ENCODE results near the gene SEC16B.

Gene SEC16B

GRCh38 chr1:177969825-177970371, at the start of gene SEC16B:
SEC16B (minus strand) TSS chr1:177970058; CDS start chr1:177967981, 2,077 bp downstream.
- DNase-seq (ENCODE audit: low read depth), result no peak
- H3K4me3 ChIP-seq (ENCODE audit: low read length), result no peak within 1 kb of the TSS
- TF ChIP-seq, protein P1, sequence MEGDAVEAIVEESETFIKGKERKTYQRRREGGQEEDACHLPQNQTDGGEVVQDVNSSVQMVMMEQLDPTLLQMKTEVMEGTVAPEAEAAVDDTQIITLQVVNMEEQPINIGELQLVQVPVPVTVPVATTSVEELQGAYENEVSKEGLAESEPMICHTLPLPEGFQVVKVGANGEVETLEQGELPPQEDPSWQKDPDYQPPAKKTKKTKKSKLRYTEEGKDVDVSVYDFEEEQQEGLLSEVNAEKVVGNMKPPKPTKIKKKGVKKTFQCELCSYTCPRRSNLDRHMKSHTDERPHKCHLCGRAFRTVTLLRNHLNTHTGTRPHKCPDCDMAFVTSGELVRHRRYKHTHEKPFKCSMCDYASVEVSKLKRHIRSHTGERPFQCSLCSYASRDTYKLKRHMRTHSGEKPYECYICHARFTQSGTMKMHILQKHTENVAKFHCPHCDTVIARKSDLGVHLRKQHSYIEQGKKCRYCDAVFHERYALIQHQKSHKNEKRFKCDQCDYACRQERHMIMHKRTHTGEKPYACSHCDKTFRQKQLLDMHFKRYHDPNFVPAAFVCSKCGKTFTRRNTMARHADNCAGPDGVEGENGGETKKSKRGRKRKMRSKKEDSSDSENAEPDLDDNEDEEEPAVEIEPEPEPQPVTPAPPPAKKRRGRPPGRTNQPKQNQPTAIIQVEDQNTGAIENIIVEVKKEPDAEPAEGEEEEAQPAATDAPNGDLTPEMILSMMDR (conservative IDR thresholded peaks at IDR 0.05; ENCODE audit: low read length), result no peak

GRCh38 chr1:178019622-178020021, 49.8 kb upstream of the SEC16B start:
- TF ChIP-seq, protein P1 (conservative IDR thresholded peaks at IDR 0.05; ENCODE audit: low read length), result no peak
- H3K4me3 ChIP-seq (ENCODE audit: low read length), result no peak overlapping the region
- no peak for DNase-seq (ENCODE audit: low read depth)

DNA sequence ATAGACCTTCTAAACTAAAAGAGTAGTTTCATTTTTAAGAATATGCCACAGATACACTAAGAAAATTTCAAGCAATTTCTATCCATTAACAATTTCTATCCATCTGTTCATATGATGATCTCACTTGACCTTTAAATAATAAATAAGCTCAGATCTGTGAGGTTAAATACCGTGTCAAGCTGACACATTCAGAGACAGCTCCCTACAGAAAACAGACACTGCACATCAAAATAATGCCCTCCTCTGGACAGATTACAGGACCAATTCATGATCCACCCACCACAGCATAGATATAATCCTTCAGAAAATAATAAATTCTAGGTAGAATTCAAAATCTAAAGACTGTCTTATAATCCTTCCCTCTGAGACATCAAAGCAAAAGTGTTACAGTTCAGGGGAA, 49.4 kb upstream of the SEC16B start:
- H3K4me3 ChIP-seq (ENCODE audit: low read length), result no peak overlapping the region
- TF ChIP-seq, protein P1 (conservative IDR thresholded peaks at IDR 0.05; ENCODE audit: low read length), result no peak
- DNase-seq (ENCODE audit: low read depth), result no peak

- TF ChIP-seq, protein P1 (conservative IDR thresholded peaks at IDR 0.05; ENCODE audit: low read length), result no peak
- DNase-seq (ENCODE audit: low read depth), result no peak
- H3K4me3 ChIP-seq (ENCODE audit: low read length), result no peak overlapping the region
Measured at GRCh38 chr1:178017517-178017916, 47.7 kb upstream of the SEC16B start.

DNA sequence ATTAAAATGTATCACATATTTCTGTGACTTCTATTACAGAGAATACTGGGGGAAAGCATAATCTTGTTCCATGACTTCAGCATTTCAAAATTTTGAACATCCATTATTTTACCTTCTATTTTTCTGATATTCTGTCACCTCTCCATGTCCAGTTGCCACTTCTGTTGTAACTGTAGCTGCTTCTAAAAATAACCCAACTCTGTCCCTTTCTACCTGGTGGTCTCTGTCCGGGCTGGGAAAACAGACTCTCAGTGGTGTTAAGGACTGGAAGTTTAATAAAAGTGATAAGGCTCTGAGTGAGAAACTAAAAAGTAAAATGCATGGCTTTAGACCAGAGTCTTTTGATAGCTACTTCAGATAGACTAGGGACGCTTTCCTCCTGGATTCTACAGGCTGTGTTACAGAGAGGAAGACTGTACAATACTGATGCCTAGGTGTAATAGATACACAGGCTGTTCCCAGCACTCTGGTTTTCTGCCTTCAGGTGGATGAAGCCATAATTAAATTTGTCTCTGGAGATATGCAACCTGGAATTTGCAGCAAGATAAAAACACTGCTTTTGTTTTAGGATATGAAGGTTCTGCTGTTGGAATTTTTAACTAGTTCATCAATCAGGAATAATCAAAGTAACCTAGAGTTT, 42.1 kb upstream of the SEC16B start:
- TF ChIP-seq, protein P1 (conservative IDR thresholded peaks at IDR 0.05; ENCODE audit: low read length), result no peak
- DNase-seq (ENCODE audit: low read depth), result no peak

DNA sequence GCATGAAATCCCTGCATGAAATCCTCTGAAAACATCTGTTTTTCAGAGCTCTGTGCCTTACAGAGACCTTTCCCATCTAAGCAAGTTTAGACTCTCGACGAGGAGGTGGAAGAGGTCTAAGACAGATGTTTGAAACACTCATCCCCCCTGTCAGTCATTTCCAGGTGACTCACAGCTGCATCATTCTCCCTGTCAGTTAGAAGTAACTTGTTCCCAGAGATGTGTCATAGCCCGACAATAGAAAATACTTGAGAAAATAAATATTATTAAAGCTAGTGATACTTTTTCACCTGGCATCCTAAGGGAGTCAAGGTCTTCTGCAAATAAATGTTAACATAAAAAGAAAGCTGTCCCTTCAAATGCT, 41.6 kb upstream of the SEC16B start:
- TF ChIP-seq, protein P1 (conservative IDR thresholded peaks at IDR 0.05; ENCODE audit: low read length), result no peak
- no peak overlapping the region for H3K4me3 ChIP-seq (ENCODE audit: low read length)
- peak; percentile 27 for DNase-seq (ENCODE audit: low read depth)

More for the DNA sequence above, 42.1 kb upstream of the SEC16B start:
- H3K4me3 ChIP-seq (ENCODE audit: low read length), result no peak overlapping the region

Data from AG10803 (cell line).